Ovary (tissue), 9 donors: ENCODE data around the gene ARHGEF6. TPM values are rescaled to one million over a fixed set of nuclear protein-coding genes. Genes with fewer than 3 reads are reported as not detected.

Experiments
- DNase-seq, 5 donors: peaks; one replicate each; pipeline ENCODE4 v3.0.0-alpha.2; 2019 to 2020
- H3K27ac ChIP-seq, 2 donors: fragments of 200-600 bp; one replicate each; pipeline versions ENCODE4 v1.5.1 to v1.8.0; 2019 to 2022
- H3K27me3 ChIP-seq: fragments of 200-600 bp; one replicate; pipeline ENCODE4 v1.8.0; 2022
- H3K36me3 ChIP-seq: fragments of 200-600 bp; sonication (generic); one replicate; pipeline ENCODE4 v1.5.1; 2019
- H3K4me1 ChIP-seq: one replicate; pipeline ENCODE4 v1.8.1; 2013; ENCODE audit warnings: mild to moderate bottlenecking, moderate library complexity; ENCODE audit not compliant: insufficient read depth
- H3K4me3 ChIP-seq: fragments of 200-600 bp; sonication (generic); one replicate; pipeline ENCODE4 v1.5.1; 2017
- H3K9me3 ChIP-seq, 2 donors: fragments of 200-600 bp in 1 of 2; sonication (generic) in 1 of 2; one replicate each; pipeline versions ENCODE4 v1.5.1 to v1.8.1; 2013 to 2019; ENCODE audit warnings: mild to moderate bottlenecking in 1 of 2, moderate library complexity in 1 of 2
- CTCF ChIP-seq, 3 donors: fragments of 450-650 bp in 2 of 3; fragments of 200-600 bp in 1 of 3; IDR thresholded peaks; one replicate each; pipeline versions ENCODE4 v1.5.1 to v1.8.0; 2016 to 2022; ENCODE audit warnings: antibody characterized with exemption in 3 of 3, mild to moderate bottlenecking in 1 of 3
- EP300 ChIP-seq: sonication (generic); formaldehyde crosslinking; IDR thresholded peaks from one replicate; pipeline ENCODE4 v1.6.1; 2017; ENCODE audit warnings: antibody characterized with exemption
- POLR2A ChIP-seq: fragments of 450-650 bp; IDR thresholded peaks from one replicate; pipeline ENCODE4 v1.6.1; 2017; ENCODE audit warnings: antibody characterized with exemption, mild to moderate bottlenecking, moderate library complexity
- WGBS, 3 donors: extraction: QIAGEN DNeasy Blood & Tissue Kit in 1 of 3; methylation state at CpG; one replicate each; pipeline versions ENCODE4 v1.1.5 to v1.1.7; 2013 to 2017; 5-methylcytosine and 5-hydroxymethylcytosine counted together
- intact Hi-C, 4 donors: fragments of 100-400 bp; cut with DNase I; formaldehyde crosslinking; loops; one replicate each; pipeline versions ENCODE4 v1.11.0 to v1.15.1; 2022 to 2023
- polyA plus RNA-seq, 2 donors: library from polyadenylated mRNA; stranded (reverse); fragments of 200-250 nt in 1 of 2; fragments of 350-450 nt in 1 of 2; fragmentation: Illumina TruSeq in 1 of 2; extraction: RNeasy Lipid Tissue Mini Kit (QIAGEN cat#74804) in 1 of 2; gene quantifications; one replicate each; pipeline ENCODE4 v1.2.3, GENCODE V29; 2013 to 2014
- total RNA-seq, 7 donors: library from RNA; depleted of rRNA in 2 of 7; stranded (reverse); fragments of >200 nt in 2 of 7; fragmentation: NEBNext Ultra II Directional in 3 of 7; extraction: Animal tissue kit (Norgen Biotek cat#: 25700) in 3 of 7; gene quantifications; one replicate each; pipeline versions ENCODE4 v1.1.0 to v1.2.4, GENCODE V29; 2016 to 2023
- donor health status: DM: no; HTN: no; CAD: no; lungs with moderate emphysema.
- donor health status: DM: no; HTN: no; CAD: no.
- donor health status: Bipolar disorder and iron deficiency.
- donor health status: DM: yes; HTN: yes; CAD: no.
- donor health status: DM: no; HTN: no; CAD: no.
- donor health status: DM: yes; HTN: yes; CAD: no.

ARHGEF6 gene
- total and polyA plus RNA-seq, 9 donors = 9.5 to 37.9 (median 20.8) TPM

DNA sequence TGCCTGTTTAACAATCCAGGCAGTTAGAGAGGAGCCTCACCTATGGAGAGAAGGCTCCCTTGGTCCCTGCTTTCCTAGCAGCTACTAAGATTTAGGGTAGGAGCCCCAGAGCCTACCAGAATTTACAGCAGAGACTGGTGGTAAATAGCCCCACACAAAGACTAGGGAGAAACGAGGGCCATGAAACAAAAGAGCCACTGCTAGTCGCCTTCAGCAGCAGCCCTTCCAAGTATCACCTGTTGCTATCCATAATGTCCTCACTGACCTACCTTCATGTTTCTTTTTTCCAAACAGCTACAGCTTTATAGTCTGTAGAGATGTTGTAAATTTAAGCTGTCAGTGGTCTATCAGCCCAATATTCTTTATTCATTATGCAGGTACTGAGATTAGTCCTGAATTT lies 25.3 kb downstream of the ARHGEF6 start:
- intact Hi-C loops = no loop called here
- Histone ChIP-seq H3K4me3 (no peak overlapping the region), H3K4me1 (no peaks in the 10 kb centered on the region), H3K36me3 (no peaks in the 10 kb centered on the region), H3K27ac (no peak overlapping the region), H3K9me3 (no peaks in the 10 kb centered on the region), H3K27me3 (no peaks in the 10 kb centered on the region)
- 55 to 68% (median 65%) methylated on average over 2 of the region's 2 CpGs for WGBS, 3 donors
- DNase-seq = no peak
- no peak for TF ChIP-seq EP300
- TF ChIP-seq CTCF (IDR thresholded peaks at IDR 0.05) = no peak
- no peak for TF ChIP-seq POLR2A

DNA sequence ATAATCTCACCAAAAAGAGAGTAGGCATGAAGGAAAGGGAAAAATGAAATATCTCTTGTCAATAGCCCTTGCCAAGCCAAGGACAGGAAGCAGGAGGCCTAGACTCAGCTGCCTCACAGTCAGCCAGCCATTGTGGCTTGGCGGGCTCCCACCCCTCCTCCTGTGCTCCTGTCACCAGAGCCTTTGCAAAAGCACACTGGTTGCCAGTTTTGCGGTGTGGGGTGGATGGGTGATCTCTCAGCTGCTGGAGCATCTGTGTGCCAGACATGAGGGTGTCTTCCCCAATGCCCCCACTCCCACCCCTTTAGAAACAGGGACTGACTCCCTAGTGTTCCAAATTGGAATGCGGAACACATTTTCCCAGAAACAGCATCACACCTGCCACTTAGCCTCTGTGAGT lies 26.1 kb downstream of the ARHGEF6 start:
- no peak overlapping the region for H3K4me3 ChIP-seq
- no peaks in the 10 kb centered on the region for H3K4me1 ChIP-seq
- WGBS, 3 donors = 65 to 77% (median 77%) methylated on average over 3 of the region's 3 CpGs
- no peak overlapping the region for H3K27ac ChIP-seq
- TF ChIP-seq CTCF (IDR thresholded peaks at IDR 0.05) = no peak
- TF ChIP-seq EP300 = no peak
- TF ChIP-seq POLR2A = no peak
- no peaks in the 10 kb centered on the region for H3K27me3 ChIP-seq
- H3K9me3 ChIP-seq = no peaks in the 10 kb centered on the region
- H3K36me3 ChIP-seq = no peaks in the 10 kb centered on the region
- intact Hi-C loops = no loop called here
- peak in 1 of 5 donors; percentile 36 for DNase-seq

- intact Hi-C loops = no loop called here
- Histone ChIP-seq H3K9me3 (no peaks in the 10 kb centered on the region), H3K4me1 (no peaks in the 10 kb centered on the region), H3K36me3 (no peaks in the 10 kb centered on the region), H3K4me3 (no peak overlapping the region), H3K27me3 (no peaks in the 10 kb centered on the region), H3K27ac (no peak overlapping the region)
- no peak for DNase-seq
- TF ChIP-seq POLR2A (no peak), EP300 (no peak), CTCF (IDR thresholded peaks at IDR 0.05) (no peak)
- WGBS, 3 donors = 29 to 55% (median 44%) methylated on average over 2 of the region's 2 CpGs
Observed at GRCh38 chrX:136752796-136753195, 27.9 kb downstream of the ARHGEF6 start.

GRCh38 chrX:136752346-136752745 lies 28.4 kb downstream of the ARHGEF6 start:
- 63 to 80% (median 73%) methylated on average over 4 of the region's 4 CpGs for WGBS, 3 donors
- intact Hi-C loops = no loop called here
- TF ChIP-seq POLR2A (no peak), CTCF (IDR thresholded peaks at IDR 0.05) (no peak), EP300 (no peak)

More at GRCh38 chrX:136752346-136752745, 28.4 kb downstream of the ARHGEF6 start:
- Histone ChIP-seq H3K36me3 (no peaks in the 10 kb centered on the region), H3K9me3 (no peaks in the 10 kb centered on the region), H3K4me1 (no peaks in the 10 kb centered on the region), H3K27me3 (no peaks in the 10 kb centered on the region), H3K27ac (no peak overlapping the region), H3K4me3 (no peak overlapping the region)
- no peak for DNase-seq
